HG02870 (cell line): ENCODE data around the gene MED6.

Experiments used
- ATAC-seq: cut with Tn5 transposase; IDR thresholded peaks from one replicate; pipeline ENCODE4 v1.9.1; 2021; ENCODE audit warnings: mild to moderate bottlenecking, moderate library complexity; ENCODE audit not compliant: unreplicated experiment

The MED6 gene

DNA sequence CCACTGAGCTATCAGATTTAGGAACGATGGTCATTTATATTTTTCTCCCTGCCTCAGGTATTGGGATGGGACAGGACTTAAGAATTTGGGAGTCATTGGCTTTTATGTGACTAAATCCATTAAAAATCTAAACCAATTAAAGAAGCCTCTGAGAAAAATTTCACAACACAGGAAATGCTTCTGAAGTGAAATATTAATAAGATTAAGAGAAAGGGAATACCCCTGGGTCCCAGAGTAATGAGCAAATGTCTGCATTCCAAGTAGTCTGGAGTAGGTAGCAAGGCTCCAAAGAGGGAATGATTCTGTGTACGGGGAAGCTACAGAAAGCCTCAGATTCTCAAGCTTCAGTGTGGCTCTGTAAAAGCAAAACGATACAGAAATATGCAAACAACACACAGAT, 707 bp upstream of the MED6 start:
- ATAC-seq, result no peak

- ATAC-seq, result no peak
Measured at GRCh38 chr14:70599345-70599744, 1.1 kb downstream of the MED6 start.

- no peak for ATAC-seq
Measured at GRCh38 chr14:70597731-70598130, 2.7 kb downstream of the MED6 start.

GRCh38 chr14:70595443-70596185, 4.8 kb downstream of the MED6 start:
- no peak for ATAC-seq

- ATAC-seq, result no peak
Measured at GRCh38 chr14:70594461-70594860, 6.0 kb downstream of the MED6 start.

- no peak for ATAC-seq
Measured at GRCh38 chr14:70585231-70585630, 15.2 kb downstream of the MED6 start.

GRCh38 chr14:70576891-70577290, 23.6 kb downstream of the MED6 start:
- ATAC-seq, result no peak

- no peak for ATAC-seq
Measured at GRCh38 chr14:70573050-70573449, 27.4 kb downstream of the MED6 start.

GRCh38 chr14:70571139-70571538, 29.3 kb downstream of the MED6 start:
- ATAC-seq, result no peak

- no peak for ATAC-seq
Measured at GRCh38 chr14:70567791-70568190, 32.7 kb downstream of the MED6 start.

DNA sequence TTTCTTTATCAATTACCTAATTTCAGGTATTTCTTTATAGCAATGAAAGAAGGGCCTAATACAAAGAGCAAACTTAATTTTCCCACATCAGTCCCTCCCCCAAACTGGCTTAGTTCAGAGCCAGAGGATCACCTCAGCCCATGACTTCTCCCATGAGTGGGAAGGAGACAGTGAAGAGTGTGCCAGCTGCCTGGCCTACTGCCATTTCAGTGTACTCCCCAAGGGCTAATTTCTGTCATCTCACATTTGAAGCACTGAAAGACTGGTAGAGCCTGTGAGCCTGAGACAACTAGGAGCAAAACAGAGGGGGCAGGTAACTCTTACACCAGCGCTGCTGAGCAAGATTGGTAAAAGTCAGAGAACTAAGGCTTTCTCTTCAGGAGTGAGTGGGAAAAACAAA, 36.6 kb downstream of the MED6 start:
- ATAC-seq, result no peak

- no peak for ATAC-seq
Measured at GRCh38 chr14:70563417-70563816, 37.0 kb downstream of the MED6 start.

GRCh38 chr14:70558356-70558755, 42.1 kb downstream of the MED6 start:
- ATAC-seq, result no peak

DNA sequence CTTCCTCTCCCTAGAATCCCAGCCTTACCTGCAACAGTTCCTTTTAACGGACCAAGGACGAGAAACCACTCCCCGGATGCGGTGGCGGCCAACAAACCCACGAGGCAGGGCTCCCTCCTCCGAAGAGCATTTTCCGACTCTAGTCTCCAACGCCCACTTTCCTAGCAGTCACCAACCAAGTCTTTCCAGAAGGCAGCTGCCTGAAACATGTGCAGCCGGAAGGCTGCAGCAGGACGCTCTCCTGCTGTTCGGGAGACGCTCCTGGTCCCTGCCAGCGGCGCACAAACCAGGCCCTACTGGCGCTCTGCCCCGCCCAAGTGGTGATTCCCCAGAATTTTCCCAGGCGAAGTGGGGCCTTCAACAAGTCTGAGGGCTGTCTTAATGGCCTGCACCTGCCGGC, 44.6 kb downstream of the MED6 start:
- no peak for ATAC-seq

DNA sequence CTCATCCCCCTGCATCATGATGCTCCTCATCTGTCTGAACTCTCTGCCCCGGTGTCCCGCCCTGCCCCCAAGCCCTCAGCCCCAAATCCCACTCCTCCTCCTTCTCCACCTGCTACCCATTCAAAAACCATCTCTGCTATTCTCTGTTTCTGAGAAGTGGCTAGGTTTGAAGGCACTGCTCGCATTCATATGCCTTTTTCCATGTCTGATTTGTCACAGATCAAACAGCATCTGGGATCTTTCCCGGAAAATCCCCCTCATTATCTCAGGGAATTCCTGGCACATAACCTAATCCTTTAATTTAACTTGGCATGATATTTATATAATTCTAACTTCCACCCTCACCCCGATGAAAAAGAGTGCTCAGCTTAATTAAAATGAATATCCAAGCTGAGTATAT, 62.4 kb downstream of the MED6 start:
- ATAC-seq, result no peak

- no peak for ATAC-seq
Measured at GRCh38 chr14:70536830-70537229, 63.6 kb downstream of the MED6 start.

- ATAC-seq, result no peak
Measured at GRCh38 chr14:70534904-70535303, 65.6 kb downstream of the MED6 start, which contains the start of gene ADAM20. Gene ADAM20 (minus strand): TSS chr14:70535004. CDS start chr14:70524757, 10,247 bp downstream.
